NCI-H2107 treated with DMSO at 0.1 percent for 48 hours (cell line): ENCODE results near the gene FCF1.
A peak's percentile ranks its signal among the peaks of the same experiment; 100 is the strongest.
"Not testable (repeated sequence)": the region's sequence is repeated elsewhere in the genome, so short reads cannot be mapped to it uniquely, and the experiment has no call there.

ENCODE experiments used
- DNase-seq: peaks from one replicate; lab custom pipeline; 2025; ENCODE audit not compliant: unreplicated experiment; lab: John Stamatoyannopoulos, UW

FCF1 gene

DNA sequence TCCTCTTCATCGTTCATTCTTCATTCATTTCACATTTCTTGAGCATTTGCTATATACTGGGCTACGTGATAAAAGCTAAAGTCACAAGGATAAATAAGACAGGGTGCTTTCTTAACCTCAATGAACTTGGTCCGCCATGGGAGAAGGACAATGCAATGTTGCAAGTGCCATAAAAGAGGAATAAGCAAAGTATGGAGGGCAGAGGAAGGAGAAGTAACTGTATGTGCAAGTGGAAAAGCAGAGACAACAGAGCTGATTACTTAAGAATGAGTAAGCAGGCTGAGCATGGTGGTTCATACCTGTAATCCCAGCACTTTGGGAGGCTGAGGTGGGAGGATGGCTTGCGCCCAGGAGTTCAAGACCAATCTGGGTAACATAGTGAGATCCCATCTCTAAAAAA is 14.5 kb upstream of the FCF1 start:
- no peak for DNase-seq

DNA sequence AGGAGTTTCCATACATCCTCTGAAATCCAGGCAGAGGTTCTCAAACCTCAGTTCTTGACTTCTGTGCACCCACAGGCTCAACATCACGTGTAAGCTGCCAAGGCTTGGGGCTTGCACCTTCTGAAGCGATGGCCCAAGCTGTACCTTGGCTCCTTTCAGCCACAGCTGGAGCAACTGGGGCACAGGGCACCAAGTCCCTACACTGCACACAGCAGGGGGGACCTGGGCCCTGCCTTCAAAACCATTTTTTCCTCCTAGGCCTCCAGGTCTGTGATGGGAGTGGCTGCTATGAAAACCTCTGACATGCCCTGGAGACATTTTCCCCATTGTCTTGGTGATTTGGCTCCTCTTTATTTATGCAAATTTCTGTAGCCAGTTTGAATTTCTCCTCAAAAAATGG is 10.7 kb upstream of the FCF1 start:
- no peak for DNase-seq

DNA sequence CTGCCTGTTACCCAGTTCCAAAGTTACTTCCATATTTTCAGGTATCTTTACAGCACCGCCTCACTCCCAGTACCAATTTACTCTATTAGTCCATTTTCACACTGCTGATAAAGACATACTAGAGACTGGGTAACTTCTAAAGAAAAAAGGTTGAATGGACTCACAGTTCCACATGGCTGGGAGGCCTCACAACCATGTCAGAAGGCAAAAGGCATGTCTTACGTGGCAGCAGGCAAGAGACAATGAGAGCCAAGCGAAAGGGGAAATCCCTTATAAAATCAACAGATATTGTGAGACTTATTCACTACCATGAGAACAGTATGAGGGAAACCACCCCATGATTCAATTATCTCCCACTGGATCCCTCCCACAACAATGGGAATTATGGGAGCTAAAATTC is 9.9 kb upstream of the FCF1 start:
- DNase-seq, result no peak

DNA sequence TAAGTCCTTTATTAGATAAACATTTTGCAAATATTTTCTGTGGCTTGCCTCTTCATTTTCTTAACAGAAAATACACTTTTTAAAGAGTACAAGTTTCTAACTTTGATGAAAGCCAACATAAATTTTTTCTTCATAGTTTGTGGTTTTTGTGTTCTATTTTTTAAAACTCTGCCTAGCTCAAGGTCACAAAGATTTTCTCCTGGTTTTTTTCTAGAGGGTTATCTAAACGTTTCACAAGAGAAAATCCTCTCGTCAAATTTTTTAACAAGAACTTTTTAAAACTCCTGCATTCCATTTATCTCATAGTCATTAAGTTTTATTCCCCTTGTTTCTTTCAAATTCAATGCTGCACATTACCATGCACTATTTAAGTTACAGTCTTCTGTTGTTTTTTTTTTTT is 8.3 kb upstream of the FCF1 start:
- DNase-seq, result no peak

DNA sequence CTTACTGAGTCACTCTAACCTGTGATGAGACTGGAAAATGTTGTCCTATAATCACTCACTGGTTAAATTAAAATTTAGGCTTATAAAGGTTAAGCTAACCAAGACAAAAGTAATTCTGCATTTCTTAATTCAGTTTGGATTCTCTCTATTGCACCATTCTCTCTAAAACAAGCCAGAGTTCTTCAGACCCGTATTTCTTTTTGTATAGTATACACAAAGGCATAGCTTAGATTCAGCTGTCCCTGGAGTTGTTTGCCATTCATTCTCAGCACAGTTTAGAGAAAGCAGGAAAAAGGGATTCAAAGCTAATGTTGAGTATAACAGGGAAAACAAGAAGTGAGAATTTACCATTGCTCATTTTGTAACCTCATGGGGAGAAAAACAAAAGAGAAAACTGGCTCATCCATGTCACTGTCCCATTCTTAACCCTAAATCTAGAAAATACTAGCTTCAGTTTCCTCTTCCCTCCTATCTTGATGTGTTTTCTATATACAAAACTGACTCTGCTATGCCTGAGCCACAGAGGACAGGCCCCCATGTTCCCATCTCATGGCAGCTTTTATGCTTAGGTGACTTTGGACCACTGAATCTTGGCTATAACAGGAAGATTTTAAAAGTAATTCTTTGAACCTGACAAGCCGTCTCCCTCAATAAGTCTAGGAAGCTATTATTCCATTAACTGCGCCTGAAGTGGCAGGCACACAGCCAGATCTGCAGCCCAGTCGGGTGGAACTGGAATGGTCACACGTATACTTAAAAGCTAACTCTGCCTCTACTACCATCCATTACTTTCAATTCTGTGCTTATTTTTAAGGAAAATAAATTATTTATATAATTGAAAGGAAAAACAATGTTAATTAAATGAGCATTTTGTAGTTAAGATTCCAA is 7.1 kb upstream of the FCF1 start:
- DNase-seq, result no peak

DNA sequence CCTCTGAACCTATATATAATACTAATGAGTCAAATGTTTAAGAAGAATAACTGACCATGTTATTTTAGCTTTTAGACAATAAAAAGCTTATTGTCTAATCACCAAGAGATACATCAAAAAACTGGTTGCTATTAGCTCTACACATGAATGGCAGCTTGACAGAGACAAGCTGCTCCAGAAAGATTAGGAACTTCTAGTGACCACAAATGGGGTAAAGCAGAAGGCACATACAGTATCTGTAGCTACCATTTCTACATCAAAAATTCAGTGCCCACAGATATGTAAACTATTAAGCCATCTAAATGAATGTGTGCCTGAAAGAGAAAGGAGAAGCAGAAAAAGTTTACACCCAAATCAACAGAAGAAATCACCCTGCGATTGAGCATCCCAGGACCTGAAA is 2.5 kb upstream of the FCF1 start:
- no peak for DNase-seq

DNA sequence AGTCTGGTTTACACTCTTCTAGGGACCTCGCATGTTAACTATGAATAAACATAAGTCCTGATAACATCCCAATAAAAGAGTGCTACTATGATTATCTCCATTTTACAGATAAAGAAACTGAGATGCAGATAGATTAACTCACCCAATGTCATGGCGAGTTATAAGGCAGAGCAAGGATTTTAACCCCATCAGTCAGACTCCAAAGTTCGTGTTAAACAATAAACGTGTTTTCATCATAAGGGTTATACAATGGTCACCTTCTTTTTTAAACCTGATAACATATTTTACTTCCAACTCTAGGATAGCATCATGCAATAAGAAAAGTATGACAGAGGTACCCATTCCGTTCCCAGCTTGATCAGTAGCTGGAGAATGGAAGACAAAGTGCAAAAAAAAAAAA is 1.3 kb upstream of the FCF1 start:
- no peak for DNase-seq

DNA sequence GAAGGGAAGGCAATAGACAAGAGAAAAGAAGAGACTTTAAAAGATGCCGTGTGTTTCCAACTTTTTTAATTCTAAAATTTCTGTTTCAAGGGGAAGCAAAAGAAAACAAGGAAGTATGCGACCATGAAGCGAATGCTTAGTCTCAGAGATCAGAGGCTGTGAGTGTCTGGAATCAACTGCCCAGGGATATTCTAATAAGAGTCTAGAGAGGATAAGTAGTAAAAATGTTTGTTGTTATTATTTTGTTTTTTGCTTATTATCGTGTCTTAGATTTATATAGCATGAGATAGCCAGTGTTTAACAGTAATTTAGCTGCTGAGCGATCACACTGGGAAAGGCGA is 421 bp downstream of the FCF1 start:
- no peak for DNase-seq

DNA sequence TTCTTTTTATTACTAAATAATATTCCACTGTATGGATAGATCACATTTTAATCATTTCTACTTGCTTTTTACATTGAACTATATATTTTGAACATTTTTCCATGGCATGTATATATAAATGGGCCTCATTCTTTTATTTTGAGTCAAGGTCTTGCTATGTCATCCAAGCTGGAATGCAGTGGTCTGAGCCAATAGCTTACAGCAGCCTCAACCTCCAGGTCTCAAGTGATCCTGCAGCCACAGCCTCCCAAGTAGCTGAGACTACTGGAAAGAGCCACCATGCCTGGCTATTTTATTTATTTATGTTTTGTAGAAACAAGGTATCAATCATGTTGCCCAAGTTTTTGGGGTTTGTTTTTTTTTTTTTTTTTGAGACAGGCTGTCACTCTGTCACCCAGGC is 7.6 kb downstream of the FCF1 start:
- DNase-seq, result no peak

DNA sequence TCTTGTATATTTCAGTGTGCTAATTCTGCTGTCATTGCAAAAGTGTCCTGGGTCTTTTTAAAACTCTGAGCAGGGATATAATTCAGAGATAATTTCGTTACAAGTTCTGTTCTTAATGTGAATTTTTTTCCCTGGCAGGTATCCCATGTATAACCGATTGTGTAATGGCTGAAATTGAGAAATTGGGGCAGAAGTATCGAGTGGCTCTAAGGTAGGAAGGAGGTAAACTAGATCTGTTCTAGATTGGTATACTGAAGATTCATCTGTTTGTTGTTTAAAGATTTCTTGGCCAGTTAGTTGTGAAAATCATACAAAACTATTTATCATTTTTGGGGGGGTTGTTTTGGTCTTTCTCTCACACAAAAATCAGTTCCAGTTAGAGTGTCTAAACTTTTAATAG is 10.2 kb downstream of the FCF1 start:
- DNase-seq, result no peak

DNA sequence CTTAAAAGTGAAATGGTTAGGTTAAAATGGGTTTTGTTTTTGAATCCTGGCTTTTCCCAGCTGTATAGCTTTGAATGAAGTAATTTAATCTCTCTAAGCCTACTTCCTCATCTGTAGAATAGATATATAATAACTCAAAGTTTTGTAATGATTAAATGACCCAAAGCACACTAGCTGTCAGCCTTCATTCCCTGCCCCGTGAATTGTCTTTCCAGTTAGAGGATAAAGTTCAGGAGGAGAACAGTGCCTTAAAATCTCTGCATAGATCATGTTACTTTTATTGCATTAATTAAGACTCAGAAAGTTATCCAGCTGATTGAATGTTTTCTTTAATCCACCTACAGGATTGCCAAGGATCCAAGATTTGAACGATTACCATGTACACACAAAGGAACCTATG is 19.4 kb downstream of the FCF1 start:
- no peak for DNase-seq

DNA sequence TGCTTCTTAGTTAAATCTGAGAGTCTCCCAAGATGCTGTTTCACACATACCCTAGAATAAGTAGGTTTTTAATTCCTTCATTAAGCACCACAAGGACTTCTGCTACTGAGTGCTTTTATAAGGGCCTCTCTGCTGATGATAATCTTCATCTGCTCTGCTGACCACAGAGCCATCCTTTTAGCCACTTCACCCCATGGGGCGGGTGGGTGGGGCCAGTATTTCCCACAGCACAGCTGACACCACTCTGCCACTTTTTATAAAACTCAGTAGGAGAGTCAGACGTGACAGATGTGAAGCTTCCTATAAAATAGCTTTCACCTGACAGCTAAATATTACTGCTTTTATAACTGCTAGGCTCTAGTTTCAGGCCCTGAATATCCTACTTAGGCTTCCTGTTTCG is 20.3 kb downstream of the FCF1 start:
- DNase-seq, result no peak

DNA sequence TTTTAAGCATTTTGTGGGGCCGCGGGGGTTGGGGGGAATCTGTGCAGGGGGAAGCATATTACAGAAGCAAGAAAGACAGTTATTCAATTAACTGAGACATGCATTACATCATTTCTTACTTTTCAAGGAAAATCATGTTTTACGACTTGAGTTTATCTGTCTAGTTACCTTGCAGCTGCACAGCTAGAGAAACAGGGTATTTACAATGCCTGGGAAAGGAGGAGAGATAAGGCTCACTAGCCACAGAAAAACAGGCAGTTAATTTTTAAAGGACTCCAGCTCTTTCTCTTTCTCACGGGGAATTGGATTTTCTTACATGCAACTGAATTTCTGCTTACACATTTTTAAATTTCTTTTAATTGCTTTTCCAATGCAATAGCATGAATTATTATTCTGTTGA is 22.2 kb downstream of the FCF1 start:
- no peak for DNase-seq

DNA sequence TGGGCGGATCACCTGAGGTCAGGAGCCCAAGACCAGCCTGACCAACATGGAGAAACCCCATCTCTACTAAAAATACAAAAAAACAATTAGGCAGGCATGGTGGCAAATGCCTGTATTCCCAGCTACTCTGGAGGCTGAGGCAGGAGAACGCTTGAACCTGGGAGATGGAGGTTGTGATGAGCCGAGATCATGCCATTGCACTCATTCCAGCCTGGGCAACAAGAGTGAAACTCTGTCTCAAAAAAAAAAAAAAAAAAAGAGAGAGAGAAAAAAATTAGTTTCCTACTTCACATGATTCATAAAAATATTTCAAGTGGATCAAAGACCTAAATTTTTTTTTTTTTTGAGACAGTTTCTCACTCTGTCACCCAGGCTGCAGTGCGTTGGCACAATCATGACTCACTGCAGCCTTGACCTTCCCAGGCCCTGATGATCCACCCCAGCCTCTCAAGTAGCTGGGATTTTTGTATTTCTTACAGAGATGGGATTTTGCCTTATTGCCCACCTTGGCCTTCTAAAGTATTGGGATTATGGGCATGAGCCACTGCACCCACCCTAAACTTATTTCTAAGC is 24.9 kb downstream of the FCF1 start:
- no peak for DNase-seq

DNA sequence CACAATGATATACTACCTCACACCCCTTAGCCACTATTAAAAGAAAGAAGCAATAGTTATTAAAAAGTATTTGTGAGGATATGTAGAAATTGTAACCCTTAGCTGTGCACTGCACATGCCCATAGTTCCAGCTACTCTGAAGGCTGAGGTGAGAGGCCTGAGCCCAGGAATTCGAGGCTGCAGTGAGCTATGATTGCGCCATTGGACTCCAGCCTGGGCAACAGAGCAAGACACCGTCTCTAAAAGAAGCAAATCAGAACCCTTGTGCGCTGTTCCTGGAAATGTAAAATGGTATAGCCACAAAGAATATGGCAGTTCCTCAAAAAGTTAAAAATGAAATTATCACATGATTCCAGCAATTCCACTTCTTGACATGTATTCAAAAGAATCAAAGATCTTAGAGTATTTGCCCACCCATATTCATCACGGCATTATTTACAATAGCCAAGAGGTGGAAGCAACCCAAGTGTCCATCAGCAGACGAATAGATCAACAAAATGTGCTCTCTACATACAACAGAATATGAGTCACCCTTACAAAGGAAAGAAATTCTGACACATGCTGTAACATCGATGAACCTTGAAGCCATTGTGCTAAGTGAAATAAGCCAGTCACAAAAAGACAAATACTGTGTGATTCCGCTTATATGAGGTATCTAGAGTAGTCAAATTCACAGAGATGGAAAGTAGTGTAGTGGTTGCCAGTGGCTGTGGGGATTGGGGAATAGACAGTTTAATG is 26.5 kb downstream of the FCF1 start:
- DNase-seq, result no peak

DNA sequence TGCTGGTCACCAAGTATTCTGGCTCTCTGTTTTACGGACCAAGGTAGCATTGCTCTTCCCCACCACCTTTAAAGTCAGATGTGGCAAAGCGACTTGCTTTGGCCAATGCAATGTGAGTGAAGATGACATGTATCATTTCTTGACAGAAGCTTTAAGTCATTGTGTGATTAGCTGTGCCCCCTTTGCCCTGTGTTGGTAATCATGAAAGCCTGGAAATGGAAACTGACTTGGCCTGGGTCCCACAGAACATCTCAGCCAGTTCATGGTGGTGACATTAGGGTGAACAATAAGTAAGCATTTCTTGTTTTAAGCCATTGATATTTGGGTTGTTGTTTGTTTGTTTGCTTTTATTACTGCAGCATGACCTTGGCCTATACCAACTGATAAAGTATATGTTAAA is 34.3 kb downstream of the FCF1 start:
- DNase-seq, result no peak

DNA sequence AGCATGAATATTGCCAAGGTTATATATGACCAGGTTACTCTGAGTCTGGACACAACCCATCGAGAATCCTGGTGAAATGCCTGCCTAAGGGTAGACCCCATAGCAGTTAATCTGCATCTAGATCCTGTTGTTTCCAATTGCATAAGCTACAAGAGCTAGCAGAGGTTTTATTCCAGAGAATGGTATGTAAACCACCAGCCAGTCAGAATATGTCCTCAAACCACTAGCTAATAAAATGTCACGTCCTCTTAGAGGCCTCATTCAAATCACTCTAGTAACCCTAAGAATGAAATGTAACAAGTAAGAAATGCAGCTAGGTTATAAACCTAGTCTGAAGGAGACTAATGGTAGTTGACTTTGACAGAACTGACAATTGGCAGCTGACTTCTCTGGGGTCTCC is 41.2 kb downstream of the FCF1 start:
- DNase-seq, result no peak

DNA sequence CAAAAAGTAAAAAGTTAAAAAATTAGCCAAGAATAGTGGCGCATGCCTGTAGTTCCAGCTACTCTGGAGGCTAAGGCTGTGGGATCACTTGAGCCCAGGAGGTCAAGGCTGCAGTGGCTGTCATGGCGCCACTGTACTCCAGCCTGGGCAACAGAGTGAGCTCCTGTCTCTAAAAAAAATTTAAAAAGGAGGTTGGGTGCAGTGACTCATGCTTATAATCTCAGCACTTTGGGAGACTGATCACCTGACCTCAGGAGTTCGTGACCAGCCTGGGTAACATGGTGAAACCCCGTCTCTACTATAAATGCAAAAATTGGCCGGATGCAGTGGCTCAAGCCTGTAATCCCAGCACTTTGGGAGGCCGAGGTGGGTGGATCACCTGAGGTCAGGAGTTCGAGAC is 42.0 kb downstream of the FCF1 start:
- DNase-seq, result no peak

DNA sequence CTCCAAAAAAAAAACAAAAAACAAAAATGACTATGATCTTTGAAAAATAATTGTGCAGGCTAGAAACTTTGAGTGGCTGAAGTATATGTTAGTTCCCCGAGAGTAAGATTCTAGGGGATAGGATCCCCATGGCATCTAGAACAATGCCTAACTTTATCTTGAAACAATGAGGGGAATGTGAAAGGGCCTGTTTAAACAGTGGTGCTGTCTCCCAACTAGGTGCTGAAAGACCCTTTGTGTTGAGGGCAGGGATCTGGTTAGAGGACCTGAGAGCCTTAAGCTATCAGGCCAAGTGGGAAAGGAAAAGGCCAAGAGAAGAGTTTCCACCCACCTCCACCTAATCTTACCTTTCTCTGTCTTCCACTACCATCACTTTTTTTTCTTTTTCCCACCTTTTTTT is 43.4 kb downstream of the FCF1 start:
- DNase-seq, result no peak

DNA sequence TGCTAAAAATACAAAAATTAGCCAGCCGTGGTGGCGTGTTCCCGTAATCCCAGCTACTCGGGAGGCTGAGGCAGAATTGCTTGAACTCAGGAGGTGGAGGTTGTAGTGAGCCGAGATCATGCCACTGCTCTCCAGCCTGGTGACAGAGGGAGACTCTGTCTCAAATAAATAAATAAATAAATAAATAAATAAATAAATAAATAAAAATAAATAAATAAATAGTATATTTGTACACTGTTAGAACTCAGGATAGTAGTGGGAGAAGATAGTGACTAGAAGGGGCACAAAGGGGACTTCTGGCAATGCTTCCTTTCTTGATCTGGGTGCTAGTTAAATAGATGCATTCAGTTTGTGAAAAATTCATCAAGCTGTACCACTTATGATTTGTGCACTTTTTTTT is 45.6 kb downstream of the FCF1 start:
- not testable (repeated sequence) for DNase-seq

DNA sequence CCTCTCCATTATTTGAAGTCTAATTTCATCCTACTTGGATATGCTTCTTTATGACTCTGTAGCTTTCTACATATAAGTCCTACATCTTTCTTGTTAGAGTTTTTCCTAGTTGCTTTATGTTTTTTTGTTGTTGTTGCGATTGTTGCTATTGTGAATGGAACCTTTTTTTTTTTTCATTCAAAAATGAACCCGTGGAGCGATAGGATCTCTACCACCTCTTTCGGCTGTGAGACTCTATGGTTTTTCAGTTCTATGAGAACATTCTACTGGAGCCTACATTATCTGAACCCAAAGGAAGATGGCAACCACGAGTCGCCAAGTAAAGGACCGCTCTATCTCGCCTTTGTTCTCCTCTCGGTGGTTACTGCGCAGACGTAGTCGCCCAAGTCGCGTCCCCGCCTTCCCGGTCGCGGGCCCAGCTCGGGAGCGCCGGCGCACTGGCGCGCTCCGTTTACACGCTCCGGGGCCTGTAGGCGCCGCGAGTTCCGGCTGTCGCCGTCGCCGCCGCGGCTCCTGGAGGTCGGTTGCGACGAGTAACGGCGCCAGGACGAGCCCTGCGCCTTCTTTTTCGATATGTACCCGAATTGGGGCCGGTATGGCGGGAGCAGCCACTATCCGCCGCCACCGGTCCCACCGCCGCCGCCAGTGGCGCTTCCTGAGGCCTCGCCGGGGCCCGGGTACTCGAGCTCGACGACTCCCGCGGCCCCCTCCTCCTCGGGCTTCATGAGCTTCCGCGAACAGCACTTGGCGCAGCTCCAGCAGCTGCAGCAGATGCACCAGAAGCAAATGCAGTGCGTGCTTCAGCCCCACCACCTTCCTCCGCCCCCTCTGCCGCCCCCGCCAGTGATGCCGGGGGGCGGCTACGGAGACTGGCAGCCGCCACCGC is 50.2 kb downstream of the FCF1 start, which contains the start of gene YLPM1:
TSS of gene YLPM1 (plus strand) at position 400 of the 886 bp plus-strand sequence. CDS start at position 574, 174 bp downstream.
- DNase-seq, result peak; percentile 99
